Gastroesophageal sphincter (tissue), 3 donors: Measurements from ENCODE around the gene BMAL1.

Source experiments
- CTCF ChIP-seq, 4 experiments: fragments of 200-600 bp in 2 of 4; fragments of 450-650 bp in 2 of 4; sonication (generic) in 1 of 4; IDR thresholded peaks; one replicate each; pipeline ENCODE4 v1.5.1; 2017 to 2019; ENCODE audit warnings: antibody characterized with exemption in 4 of 4, mild to moderate bottlenecking in 2 of 4, moderate library complexity in 2 of 4
- EP300 ChIP-seq: sonication (generic); formaldehyde crosslinking; IDR thresholded peaks from one replicate; pipeline ENCODE4 v1.6.1; 2017; ENCODE audit warnings: antibody characterized with exemption, mild to moderate bottlenecking
- POLR2A ChIP-seq, 2 donors: fragments of 450-650 bp; IDR thresholded peaks; one replicate each; pipeline ENCODE4 v1.6.1; 2017; ENCODE audit warnings: antibody characterized with exemption in 2 of 2, mild to moderate bottlenecking in 2 of 2, moderate library complexity in 1 of 2
- POLR2AphosphoS5 ChIP-seq: sonication (generic); formaldehyde crosslinking; IDR thresholded peaks from one replicate; pipeline ENCODE4 v1.6.1; 2017; ENCODE audit warnings: antibody characterized with exemption

DNA sequence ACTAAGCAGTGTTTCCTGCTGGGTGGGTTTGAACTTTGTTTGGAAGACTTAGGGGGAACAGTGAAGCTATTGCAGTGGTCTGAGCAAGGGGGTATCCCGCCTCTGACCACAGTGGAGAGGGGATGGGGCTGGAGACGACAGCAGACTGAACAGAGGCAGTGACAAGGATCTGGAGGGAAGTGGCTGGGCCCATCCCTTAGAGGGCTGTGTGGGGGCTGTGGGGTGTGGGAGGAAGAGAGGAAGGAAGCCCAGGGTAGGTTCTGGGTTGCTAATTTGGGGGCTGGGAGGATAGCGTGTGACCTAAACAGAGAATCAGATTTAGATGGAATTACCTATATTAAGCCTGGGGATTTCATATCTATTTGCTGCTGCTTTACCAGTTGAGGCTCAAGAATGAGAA is 70.7 kb downstream of the BMAL1 start:
- TF ChIP-seq CTCF (IDR thresholded peaks at IDR 0.05) (no peak), EP300 (no peak), POLR2A (IDR thresholded peaks at IDR 0.05) (no peak), POLR2AphosphoS5 (no peak)
